ENCODE data around the gene FOXL2NB. TPM values are rescaled to one million over a fixed set of nuclear protein-coding genes. Genes with fewer than 3 reads are reported as not detected.

The FOXL2NB gene
- total and polyA plus RNA-seq, 10 of the 15 experiments (the other 5 are each of a cell fraction or from before 2014, with no cell fraction given): not detected

GRCh38 chr3:138933068-138933668, 13.8 kb upstream of the FOXL2NB start:
- TF ChIP-seq GATAD2B (conservative IDR thresholded peaks at IDR 0.05; ENCODE audit: low read depth) (no peak), ESRRA (IDR thresholded peaks at IDR 0.05; ENCODE audit: low read length) (no peak), CREM (IDR thresholded peaks at IDR 0.05; ENCODE audit: low read depth) (no peak), RBBP5 (conservative IDR thresholded peaks at IDR 0.05) (no peak), ZNF384 (IDR thresholded peaks at IDR 0.05; ENCODE audit: borderline replicate concordance, low read depth, low read length) (no peak), ZBTB4 (CRISPR knock-in tag; IDR thresholded peaks at IDR 0.05) (no peak), KDM1A (IDR thresholded peaks at IDR 0.05; ENCODE audit: borderline replicate concordance) (no peak), NFYB (IDR thresholded peaks at IDR 0.05; ENCODE audit: insufficient read depth, low read depth, low read length) (no peak), TCF7 (IDR thresholded peaks at IDR 0.05; ENCODE audit: borderline replicate concordance) (no peak), ATF7 (IDR thresholded peaks at IDR 0.05; ENCODE audit: low read depth) (no peak), MYB (IDR thresholded peaks at IDR 0.05; ENCODE audit: borderline replicate concordance, low read depth, low read length) (no peak), YBX1 (IDR thresholded peaks at IDR 0.05) (no peak), ZNF622 (IDR thresholded peaks at IDR 0.05) (no peak), ETV6 (conservative IDR thresholded peaks at IDR 0.05 in 1 of 2, IDR thresholded peaks at IDR 0.05 in 1 of 2; ENCODE audit: borderline replicate concordance in 1 of 2, low read depth in 1 of 2) (no peak), IKZF1 (conservative IDR thresholded peaks at IDR 0.05) (no peak), EGR1 (IDR thresholded peaks at IDR 0.05; ENCODE audit: borderline replicate concordance in 1 of 2, low read depth in 2 of 2, low read length in 2 of 2) (no peak), MLLT1 (IDR thresholded peaks at IDR 0.05) (no peak), CEBPB (IDR thresholded peaks at IDR 0.05; ENCODE audit: borderline replicate concordance in 1 of 2, low read depth in 2 of 2, low read length in 2 of 2) (no peak), NFIC (IDR thresholded peaks at IDR 0.05; ENCODE audit: low read depth, low read length) (no peak), JUND (IDR thresholded peaks at IDR 0.05; ENCODE audit: low read depth, low read length) (no peak)
- intact Hi-C loops (cut with micrococcal nuclease; ENCODE audit: unreplicated experiment): no loop called here
- Histone ChIP-seq H3K4me2 (ENCODE audit: control insufficient read depth, insufficient read depth) (no peak overlapping the region), H3K4me3 (no peak overlapping the region), H3K4me1 (ENCODE audit: control insufficient read depth, insufficient read depth, low read length) (no peaks in the 10 kb centered on the region), H3K27me3 (replicated peaks in 1 of 2; ENCODE audit: control insufficient read depth in 2 of 2, insufficient read depth in 2 of 2, low read length in 1 of 2) (peaks cover 21 to 30% of the 10 kb centered on the region in 2 experiments), H3K79me2 (ENCODE audit: control insufficient read depth, insufficient read depth, low read length) (no peaks in the 10 kb centered on the region), H3K36me3 (ENCODE audit: control insufficient read depth in 2 of 2, insufficient read depth in 2 of 2, low read length in 1 of 2) (no peaks in the 10 kb centered on the region), H4K20me1 (ENCODE audit: control insufficient read depth, insufficient read depth) (no peaks in the 10 kb centered on the region), H2AFZ (ENCODE audit: control insufficient read depth, low read depth, low read length) (no peak overlapping the region), H3K9ac (ENCODE audit: control insufficient read depth, insufficient read depth, low read length) (no peak overlapping the region), H3K9me3 (replicated peaks; ENCODE audit: control insufficient read depth, insufficient read depth, low read length) (no peaks in the 10 kb centered on the region; the same call in 2 of the 3 replicates), H3K27ac (ENCODE audit: control insufficient read depth, insufficient read depth) (no peak overlapping the region)
- CTCF ChIA-PET: interaction anchor here (1.0 to 2.9 kb wide), 6 partner anchors 10 to 420 kb away, joined by 3 to 25 read pairs (median 6); partner anchors contain the start of gene CEP70
- DNase-seq (ENCODE audit: low read depth, low spot score) (no peak), FAIRE-seq (no peak), ATAC-seq (no peak)
- 37% methylated on average over 4 of the region's 4 CpGs for WGBS (ENCODE audit: insufficient coverage, insufficient replicate concordance, low lambda C conversion rate, missing lambda C conversion rate)
- RAD21 ChIA-PET (ENCODE audit: unreplicated experiment): interaction anchor here (1.3 to 1.4 kb wide), 3 partner anchors 10 to 338 kb away, joined by 3 read pairs; no protein-coding TSS in a partner anchor
- no TSS peak for BruUV-seq (replicated peaks)
- in situ Hi-C loops (cut with MboI): loop anchor here (10.0 to 25.0 kb wide), 2 partner anchors 382 to 1171 kb away; partner anchors contain the start of gene SOX14
- SMC1A ChIA-PET (ENCODE audit: uncharacterized antibody, unreplicated experiment): interaction anchor here (0.6 to 3.0 kb wide), 3 partner anchors 9 to 338 kb away, joined by 3 to 18 read pairs (median 4); no protein-coding TSS in a partner anchor
- POLR2A ChIA-PET: no interaction called here
